Measurements from ENCODE around the gene ATAT1.
A peak's percentile ranks its signal among the peaks of the same experiment; 100 is the strongest.

- no peak for TF ChIP-seq CTCF (IDR thresholded peaks at IDR 0.05 in 2 of 3, conservative IDR thresholded peaks at IDR 0.05 in 1 of 3; ENCODE audit: insufficient read depth in 2 of 3, low read depth in 1 of 3, low read length in 3 of 3)
- no peak for TF ChIP-seq BACH1 (tag; IDR thresholded peaks at IDR 0.05)
- TF ChIP-seq KDM5B (IDR thresholded peaks at IDR 0.05; ENCODE audit: insufficient replicate concordance, low read depth, low read length): no peak
- TF ChIP-seq TGIF2 (CRISPR knock-in tag; IDR thresholded peaks at IDR 0.05): no peak
- TF ChIP-seq ZBTB49 (CRISPR knock-in tag; IDR thresholded peaks at IDR 0.05; ENCODE audit: borderline replicate concordance): no peak
- no peak for TF ChIP-seq SAP30 (IDR thresholded peaks at IDR 0.05; ENCODE audit: borderline replicate concordance, insufficient read depth, low read depth, low read length, poor library complexity, severe bottlenecking)
- TF ChIP-seq NFE2L1 (tag; IDR thresholded peaks at IDR 0.05; ENCODE audit: borderline replicate concordance, low read depth): no peak
- TF ChIP-seq RCOR1 (IDR thresholded peaks at IDR 0.05; ENCODE audit: borderline replicate concordance in 1 of 2, low read depth in 2 of 2, low read length in 2 of 2): 0 out of 4 replicates have a peak, but pooled peaks of 1 of the 2 experiments have one; percentile 55
- TF ChIP-seq ZNF324 (CRISPR knock-in tag; IDR thresholded peaks at IDR 0.05): no peak
- no peak for TF ChIP-seq RBM17 (IDR thresholded peaks at IDR 0.05; ENCODE audit: borderline replicate concordance, low read depth, low read length)
- TF ChIP-seq ZFP1 (CRISPR knock-in tag; IDR thresholded peaks at IDR 0.05): no peak
- no peak for TF ChIP-seq NR2C1 (IDR thresholded peaks at IDR 0.05)
- no peak for TF ChIP-seq NR2C1 (tag; IDR thresholded peaks at IDR 0.05)
These were observed 19.3 kb downstream of the ATAT1 start for GRCh38 chr6:30645989-30646388.

Data from K562 (cell line).